Small intestine (tissue), 7 donors: ENCODE data around the gene AFF3. TPM values are rescaled to one million over a fixed set of nuclear protein-coding genes. Genes with fewer than 3 reads are reported as not detected.

Experiments
- DNase-seq, 2 donors: peaks; one replicate each; pipeline versions ENCODE4 v3.0.0 to v3.0.0-alpha.2; 2013
- FAIRE-seq: peaks from 2 replicates; lab custom pipeline; 2012; peaks lifted over from hg19 to GRCh38; lab: Jason Lieb, UNC
- H3K27ac ChIP-seq, 3 donors: one replicate each; pipeline ENCODE4 v1.5.1; 2013; ENCODE audit warnings: low read length in 2 of 3, mild to moderate bottlenecking in 2 of 3, control low read depth in 1 of 3, inconsistent platforms in 1 of 3, low read depth in 1 of 3, moderate library complexity in 1 of 3
- H3K27me3 ChIP-seq, 3 donors: one replicate each; pipeline ENCODE4 v1.6.1; 2013; ENCODE audit warnings: low read length in 3 of 3, inconsistent platforms in 1 of 3; ENCODE audit not compliant: control insufficient read depth in 3 of 3, insufficient read depth in 3 of 3
- H3K36me3 ChIP-seq, 3 donors: one replicate each; pipeline ENCODE4 v1.6.1; 2013; ENCODE audit warnings: low read length in 3 of 3, inconsistent platforms in 1 of 3, low read depth in 1 of 3, mild to moderate bottlenecking in 1 of 3, moderate library complexity in 1 of 3; ENCODE audit not compliant: control insufficient read depth in 3 of 3, insufficient read depth in 2 of 3
- H3K4me1 ChIP-seq, 3 donors: one replicate each; pipeline ENCODE4 v1.6.1; 2013; ENCODE audit warnings: low read length in 2 of 3, inconsistent platforms in 1 of 3, low read depth in 1 of 3, mild to moderate bottlenecking in 1 of 3, moderate library complexity in 1 of 3; ENCODE audit not compliant: control insufficient read depth in 3 of 3, insufficient read depth in 2 of 3
- H3K4me3 ChIP-seq, 3 donors: one replicate each; pipeline ENCODE4 v1.5.1; 2013; ENCODE audit warnings: low read length in 3 of 3, control low read depth in 1 of 3, inconsistent platforms in 1 of 3, low read depth in 1 of 3, mild to moderate bottlenecking in 1 of 3, moderate library complexity in 1 of 3
- H3K9me3 ChIP-seq, 2 donors: one replicate each; pipeline ENCODE4 v1.6.1; 2013; ENCODE audit warnings: low read depth in 1 of 2, low read length in 1 of 2; ENCODE audit not compliant: control insufficient read depth in 2 of 2, insufficient read depth in 1 of 2
- WGBS, 3 donors: extraction: QIAGEN DNeasy Blood & Tissue Kit; methylation state at CpG; one replicate each; pipeline ENCODE4 v1.1.7; 2013; 5-methylcytosine and 5-hydroxymethylcytosine counted together
- polyA plus RNA-seq, 4 donors: library from polyadenylated mRNA; stranded (reverse) in 3 of 4; unstranded in 1 of 4; fragments of 200-250 nt in 3 of 4; fragments of 120-200 nt in 1 of 4; gene quantifications; one replicate each; pipeline versions ENCODE4 v1.2.1 to v1.2.3, GENCODE V29; 2013
- donor health status: healthy with polysubstance abuse.
- donor health status: control.
- donor health status: control.
- donor health status: Bipolar disorder and iron deficiency.
- donor health status: healthy.

Gene AFF3
- polyA plus RNA-seq, 4 donors: 0.27 to 3.2 (median 0.92) TPM; not detected in 1

- no peak for DNase-seq
- WGBS, 3 donors: 84 to 95% (median 91%) methylated on average over 3 of the region's 3 CpGs
Measured at GRCh38 chr2:99921903-99922302, 220.5 kb downstream of the AFF3 start.

GRCh38 chr2:99918389-99918788 is 224.0 kb downstream of the AFF3 start:
- no peak overlapping the region for H3K4me3 ChIP-seq
- H3K27me3 ChIP-seq: no peaks in the 10 kb centered on the region
- H3K4me1 ChIP-seq: no peaks in the 10 kb centered on the region
- WGBS, 3 donors: 70 to 86% (median 72%) methylated on average over 2 of the region's 2 CpGs
- DNase-seq (no peak), FAIRE-seq (no peak)
- no peaks in the 10 kb centered on the region for H3K36me3 ChIP-seq
- no peaks in the 10 kb centered on the region for H3K9me3 ChIP-seq
- H3K27ac ChIP-seq: no peak overlapping the region

More at GRCh38 chr2:99921903-99922302, 220.5 kb downstream of the AFF3 start:
- Histone ChIP-seq H3K27ac (no peak overlapping the region), H3K4me3 (no peak overlapping the region), H3K27me3 (no peaks in the 10 kb centered on the region), H3K9me3 (no peaks in the 10 kb centered on the region), H3K36me3 (no peaks in the 10 kb centered on the region), H3K4me1 (no peaks in the 10 kb centered on the region)
- FAIRE-seq: no peak

- FAIRE-seq (no peak), DNase-seq (no peak)
- H3K9me3 ChIP-seq: no peaks in the 10 kb centered on the region
- no peak overlapping the region for H3K4me3 ChIP-seq
- H3K27ac ChIP-seq: no peak overlapping the region
- H3K36me3 ChIP-seq: no peaks in the 10 kb centered on the region
- H3K27me3 ChIP-seq: no peaks in the 10 kb centered on the region
- WGBS, 3 donors: 66 to 81% (median 71%) methylated on average over 8 of the region's 8 CpGs
- no peaks in the 10 kb centered on the region for H3K4me1 ChIP-seq
Measured at GRCh38 chr2:99915108-99915675, 227.2 kb downstream of the AFF3 start.

DNA sequence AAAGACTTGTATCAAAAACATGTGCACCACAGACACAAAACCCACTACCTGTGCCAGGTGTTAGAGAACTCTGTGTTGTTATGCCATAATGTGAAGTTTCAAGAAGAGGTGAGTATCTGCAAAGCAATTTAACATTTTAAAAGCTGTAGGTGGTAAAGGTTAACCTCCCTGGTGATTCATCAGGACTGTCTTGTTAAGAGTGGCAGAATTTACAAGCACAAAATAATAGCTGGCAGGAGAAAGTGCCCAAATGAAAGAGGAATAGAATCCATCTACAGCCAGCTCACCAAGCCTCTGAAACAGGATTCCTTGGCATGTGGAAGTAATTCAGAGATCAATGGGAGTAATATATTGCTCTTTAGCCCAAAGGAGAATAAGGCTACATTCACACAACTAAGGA is 230.7 kb downstream of the AFF3 start:
- Histone ChIP-seq H3K36me3 (no peaks in the 10 kb centered on the region), H3K9me3 (no peaks in the 10 kb centered on the region), H3K4me3 (no peak overlapping the region), H3K27me3 (no peaks in the 10 kb centered on the region), H3K27ac (no peak overlapping the region), H3K4me1 (no peaks in the 10 kb centered on the region)
- no peak for DNase-seq
- no peak for FAIRE-seq

- Histone ChIP-seq H3K27ac (no peak overlapping the region), H3K9me3 (no peaks in the 10 kb centered on the region), H3K4me3 (no peak overlapping the region), H3K4me1 (no peaks in the 10 kb centered on the region), H3K36me3 (no peaks in the 10 kb centered on the region), H3K27me3 (no peaks in the 10 kb centered on the region)
- FAIRE-seq (no peak), DNase-seq (no peak)
- 88 to 90% (median 88%) methylated on average over 5 of the region's 5 CpGs for WGBS, 3 donors
Measured at GRCh38 chr2:99910902-99911301, 231.5 kb downstream of the AFF3 start.

GRCh38 chr2:99905636-99906035 is 236.8 kb downstream of the AFF3 start:
- Histone ChIP-seq H3K9me3 (no peaks in the 10 kb centered on the region), H3K27ac (no peak overlapping the region), H3K36me3 (no peaks in the 10 kb centered on the region), H3K4me3 (no peak overlapping the region), H3K4me1 (no peaks in the 10 kb centered on the region), H3K27me3 (no peaks in the 10 kb centered on the region)
- WGBS, 3 donors: 56 to 90% (median 72%) methylated on average over 2 of the region's 2 CpGs
- DNase-seq (no peak), FAIRE-seq (no peak)

- no peak overlapping the region for H3K27ac ChIP-seq
- no peaks in the 10 kb centered on the region for H3K27me3 ChIP-seq
- no peaks in the 10 kb centered on the region for H3K4me1 ChIP-seq
- no peaks in the 10 kb centered on the region for H3K36me3 ChIP-seq
- H3K4me3 ChIP-seq: no peak overlapping the region
- WGBS, 3 donors: 88 to 95% (median 89%) methylated on average over 5 of the region's 5 CpGs
- no peaks in the 10 kb centered on the region for H3K9me3 ChIP-seq
- FAIRE-seq (no peak), DNase-seq (no peak)
Measured at GRCh38 chr2:99905025-99905424, 237.4 kb downstream of the AFF3 start.

DNA sequence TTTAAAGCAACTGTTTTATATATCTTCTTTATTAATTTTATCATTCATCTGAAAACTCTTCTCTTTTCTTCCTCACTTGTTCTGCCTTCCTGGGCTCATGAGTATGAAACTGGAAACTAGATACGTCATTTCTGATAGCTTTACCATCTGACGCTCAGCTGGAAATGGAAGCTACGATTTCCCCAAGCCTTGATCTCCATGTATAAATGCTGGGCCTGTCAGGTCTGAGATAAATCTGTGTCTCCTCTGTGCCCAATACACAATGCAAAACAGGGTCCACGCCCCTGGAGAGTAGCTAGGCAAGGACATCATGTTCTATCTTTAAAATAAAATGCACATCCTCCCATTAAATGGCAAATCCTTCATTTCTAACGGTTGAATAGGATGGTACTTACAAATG is 238.4 kb downstream of the AFF3 start:
- FAIRE-seq (no peak), DNase-seq (no peak)
- 75 to 76% (median 76%) methylated on average over 5 of the region's 5 CpGs for WGBS, 3 donors

DNA sequence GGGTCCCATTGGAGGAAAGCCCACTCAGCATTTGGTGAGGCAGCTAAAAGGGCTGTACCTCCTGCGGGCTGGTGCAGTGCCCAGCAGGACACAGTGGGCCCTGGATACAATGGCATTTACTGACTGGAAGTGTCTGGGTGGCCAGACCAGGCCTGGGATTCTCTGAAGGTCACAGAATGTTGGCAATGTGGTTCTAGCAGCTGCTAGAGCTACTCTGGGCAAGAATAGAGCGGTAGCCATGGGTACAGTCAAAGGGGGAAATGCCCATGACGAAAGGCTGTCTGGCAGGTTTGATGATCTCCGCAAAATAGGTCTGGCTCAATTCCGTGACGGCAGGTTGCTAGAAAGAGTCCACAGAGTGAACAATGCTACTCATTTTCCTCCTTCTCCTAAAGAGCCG is 241.8 kb downstream of the AFF3 start:
- 89 to 93% (median 91%) methylated on average over 7 of the region's 7 CpGs for WGBS, 3 donors
- no peaks in the 10 kb centered on the region for H3K27me3 ChIP-seq
- no peak overlapping the region for H3K27ac ChIP-seq
- no peaks in the 10 kb centered on the region for H3K9me3 ChIP-seq
- no peak overlapping the region for H3K4me3 ChIP-seq
- H3K4me1 ChIP-seq: no peaks in the 10 kb centered on the region
- DNase-seq (no peak), FAIRE-seq (no peak)
- no peaks in the 10 kb centered on the region for H3K36me3 ChIP-seq

More for the DNA sequence above, 238.4 kb downstream of the AFF3 start:
- Histone ChIP-seq H3K36me3 (no peaks in the 10 kb centered on the region), H3K4me1 (no peaks in the 10 kb centered on the region), H3K4me3 (no peak overlapping the region), H3K9me3 (no peaks in the 10 kb centered on the region), H3K27me3 (no peaks in the 10 kb centered on the region), H3K27ac (no peak overlapping the region)
